Endothelial cell of umbilical vein (primary cell): Measurements from ENCODE around the gene MS4A8.

Experiments used
- CTCF ChIP-seq, 2 donors: IDR thresholded peaks; 1 replicate in 1 of 2; 2 replicates in 1 of 2; pipeline ENCODE4 v1.5.1; 2011; ENCODE audit warnings: low read length in 2 of 2, mild to moderate bottlenecking in 2 of 2, moderate library complexity in 2 of 2, control low read depth in 1 of 2, inconsistent platforms in 1 of 2, low read depth in 1 of 2; ENCODE audit not compliant: insufficient read depth in 1 of 2; ENCODE audit errors: extremely low read depth in 1 of 2
- EZH2 ChIP-seq: IDR thresholded peaks from 2 replicates; pipeline ENCODE4 v1.6.1; 2012; ENCODE audit warnings: borderline replicate concordance, low read depth, mild to moderate bottlenecking, moderate library complexity, low read length, inconsistent platforms; ENCODE audit not compliant: severe bottlenecking
- JUN ChIP-seq: IDR thresholded peaks from 2 replicates; pipeline ENCODE4 v1.6.1; 2011; ENCODE audit warnings: borderline replicate concordance, low read depth; ENCODE audit not compliant: insufficient read length, insufficient read depth
- MAX ChIP-seq: IDR thresholded peaks from 2 replicates; pipeline ENCODE4 v1.6.1; 2011; ENCODE audit not compliant: insufficient read depth, insufficient read length
- MYC ChIP-seq: IDR thresholded peaks from one replicate; pipeline ENCODE4 v1.6.1; 2011; ENCODE audit warnings: mild to moderate bottlenecking, low read depth, low read length
- POLR2A ChIP-seq: IDR thresholded peaks from 2 replicates; pipeline ENCODE4 v1.6.1; 2012; ENCODE audit warnings: low read depth, mild to moderate bottlenecking, control low read depth, low read length
- POLR2AphosphoS5 ChIP-seq: IDR thresholded peaks from 2 replicates; pipeline ENCODE4 v1.6.1; 2012; ENCODE audit warnings: low read depth, mild to moderate bottlenecking, control low read depth, low read length, moderate library complexity; ENCODE audit not compliant: insufficient read depth

- TF ChIP-seq POLR2AphosphoS5 (no peak), POLR2A (no peak), CTCF (IDR thresholded peaks at IDR 0.05; ENCODE audit: extremely low read depth in 1 of 2, insufficient read depth in 1 of 2, low read depth in 1 of 2, low read length in 2 of 2) (no peak), MAX (no peak), EZH2 (no peak), MYC (no peak), JUN (no peak)
These were observed 34.9 kb downstream of the MS4A8 start for GRCh38 chr11:60734279-60734678.
